Upper lobe of right lung (tissue), 1 donor: Measurements from ENCODE around the gene DNAAF1. TPM values are rescaled to one million over a fixed set of nuclear protein-coding genes. Genes with fewer than 3 reads are reported as not detected.

Experiments used
- ATAC-seq: fragments of 200-7000 bp; cut with Tn5 transposase; one replicate; pipeline ENCODE4 v1.9.1; 2020; ENCODE audit warnings: mild to moderate bottlenecking, moderate library complexity
- DNase-seq: peaks from one replicate; pipeline ENCODE4 v3.0.0-alpha.2; 2020
- H3K27ac ChIP-seq: fragments of 200-600 bp; one replicate; pipeline ENCODE4 v1.8.0; 2022
- H3K27me3 ChIP-seq: fragments of 200-600 bp; one replicate; pipeline ENCODE4 v1.8.0; 2022; ENCODE audit warnings: mild to moderate bottlenecking
- H3K36me3 ChIP-seq: fragments of 200-600 bp; one replicate; pipeline ENCODE4 v1.8.0; 2022
- H3K4me1 ChIP-seq: fragments of 200-600 bp; one replicate; pipeline ENCODE4 v1.8.0; 2022
- H3K4me3 ChIP-seq: fragments of 200-600 bp; one replicate; pipeline ENCODE4 v1.8.0; 2022; ENCODE audit warnings: mild to moderate bottlenecking
- H3K9me3 ChIP-seq: fragments of 200-600 bp; one replicate; pipeline ENCODE4 v1.8.0; 2022
- intact Hi-C: fragments of 100-400 bp; cut with DNase I; formaldehyde crosslinking; loops from one replicate; pipeline ENCODE4 v1.11.0; 2022
- total RNA-seq: library from RNA; stranded (reverse); fragmentation: NEBNext Ultra II Directional; extraction: Animal tissue kit (Norgen Biotek cat#: 25700); gene quantifications from one replicate; pipeline ENCODE4 v1.2.1, GENCODE V29; 2021
- TF ChIP-seq, protein P1 (sequence below): fragments of 200-600 bp; IDR thresholded peaks from one replicate; pipeline ENCODE4 v1.8.0; 2022; ENCODE audit warnings: antibody characterized with exemption
- donor health status: DM: no; HTN: yes; CAD: no; lungs with severe emphysema.

DNAAF1 gene
- total RNA-seq, 1 donor from 2014 or later: 0.49 TPM

DNA sequence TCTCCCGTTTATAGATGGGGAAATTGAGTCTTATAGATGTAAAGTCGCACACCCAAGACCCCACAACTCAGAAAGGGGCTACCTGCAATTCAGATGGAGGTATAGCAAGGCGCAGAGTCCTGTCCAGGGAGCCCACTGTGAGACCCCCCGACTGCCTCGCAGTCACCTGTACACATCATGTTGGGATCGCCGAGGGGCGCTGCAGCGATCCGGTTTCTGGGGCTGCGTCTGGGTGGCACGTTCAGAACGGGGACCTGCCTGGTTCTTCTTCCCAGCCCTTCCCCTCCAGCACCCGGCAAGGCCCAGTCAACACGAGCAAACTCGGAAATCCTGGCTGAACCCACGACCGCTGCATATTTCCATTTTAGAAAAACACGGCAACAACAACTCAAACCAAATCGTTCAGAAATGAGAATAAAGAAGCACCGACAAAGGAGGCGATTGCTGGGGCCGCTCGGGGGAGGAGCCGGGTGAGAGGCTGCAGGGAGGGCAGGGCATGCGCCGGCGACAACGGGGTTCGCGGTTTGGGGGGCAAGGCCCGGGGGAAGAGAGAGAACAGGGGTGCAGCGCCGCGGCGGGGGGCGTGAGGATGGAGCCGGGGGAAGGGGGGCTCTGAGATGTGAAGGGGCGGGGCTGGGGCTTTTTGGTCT lies 774 bp upstream of the DNAAF1 start:
- Histone ChIP-seq H3K27ac (peak overlapping the region; percentile 66), H3K4me1 (peaks cover 5% of the 10 kb centered on the region), H3K36me3 (no peaks in the 10 kb centered on the region), H3K4me3 (peak overlapping the region; percentile 86), H3K27me3 (no peaks in the 10 kb centered on the region), H3K9me3 (no peaks in the 10 kb centered on the region)
- intact Hi-C loops: no loop called here
- TF ChIP-seq, protein P1, sequence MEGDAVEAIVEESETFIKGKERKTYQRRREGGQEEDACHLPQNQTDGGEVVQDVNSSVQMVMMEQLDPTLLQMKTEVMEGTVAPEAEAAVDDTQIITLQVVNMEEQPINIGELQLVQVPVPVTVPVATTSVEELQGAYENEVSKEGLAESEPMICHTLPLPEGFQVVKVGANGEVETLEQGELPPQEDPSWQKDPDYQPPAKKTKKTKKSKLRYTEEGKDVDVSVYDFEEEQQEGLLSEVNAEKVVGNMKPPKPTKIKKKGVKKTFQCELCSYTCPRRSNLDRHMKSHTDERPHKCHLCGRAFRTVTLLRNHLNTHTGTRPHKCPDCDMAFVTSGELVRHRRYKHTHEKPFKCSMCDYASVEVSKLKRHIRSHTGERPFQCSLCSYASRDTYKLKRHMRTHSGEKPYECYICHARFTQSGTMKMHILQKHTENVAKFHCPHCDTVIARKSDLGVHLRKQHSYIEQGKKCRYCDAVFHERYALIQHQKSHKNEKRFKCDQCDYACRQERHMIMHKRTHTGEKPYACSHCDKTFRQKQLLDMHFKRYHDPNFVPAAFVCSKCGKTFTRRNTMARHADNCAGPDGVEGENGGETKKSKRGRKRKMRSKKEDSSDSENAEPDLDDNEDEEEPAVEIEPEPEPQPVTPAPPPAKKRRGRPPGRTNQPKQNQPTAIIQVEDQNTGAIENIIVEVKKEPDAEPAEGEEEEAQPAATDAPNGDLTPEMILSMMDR: no peak
- ATAC-seq (peak; percentile 48), DNase-seq (peak; percentile 76)

DNA sequence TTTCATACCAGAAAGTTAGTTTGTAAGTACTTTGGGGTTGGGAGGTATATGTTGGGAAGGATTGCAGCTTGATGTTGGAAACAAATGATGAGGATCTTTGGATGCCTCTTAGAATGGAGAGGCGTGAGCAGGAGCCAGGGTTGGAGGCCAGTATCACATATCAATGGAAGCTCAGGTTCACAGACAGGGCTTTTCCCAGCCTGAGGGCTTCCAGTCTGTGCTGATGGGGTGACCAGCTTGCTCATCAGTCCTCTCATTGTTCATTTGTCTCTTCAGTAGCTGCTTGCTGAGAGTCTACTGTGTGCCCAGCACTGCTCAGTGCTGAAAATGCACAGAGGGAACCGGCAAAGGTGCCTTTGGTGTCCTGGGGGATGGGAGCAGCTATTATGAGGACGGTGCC lies 5.8 kb downstream of the DNAAF1 start:
- no peak overlapping the region for H3K27ac ChIP-seq
- H3K36me3 ChIP-seq: no peaks in the 10 kb centered on the region
- DNase-seq (peak; percentile 6), ATAC-seq (no peak)
- TF ChIP-seq, protein P1: no peak
- H3K27me3 ChIP-seq: no peaks in the 10 kb centered on the region
- intact Hi-C loops: no loop called here
- H3K9me3 ChIP-seq: no peaks in the 10 kb centered on the region
- H3K4me1 ChIP-seq: no peaks in the 10 kb centered on the region
- H3K4me3 ChIP-seq: no peak overlapping the region

DNA sequence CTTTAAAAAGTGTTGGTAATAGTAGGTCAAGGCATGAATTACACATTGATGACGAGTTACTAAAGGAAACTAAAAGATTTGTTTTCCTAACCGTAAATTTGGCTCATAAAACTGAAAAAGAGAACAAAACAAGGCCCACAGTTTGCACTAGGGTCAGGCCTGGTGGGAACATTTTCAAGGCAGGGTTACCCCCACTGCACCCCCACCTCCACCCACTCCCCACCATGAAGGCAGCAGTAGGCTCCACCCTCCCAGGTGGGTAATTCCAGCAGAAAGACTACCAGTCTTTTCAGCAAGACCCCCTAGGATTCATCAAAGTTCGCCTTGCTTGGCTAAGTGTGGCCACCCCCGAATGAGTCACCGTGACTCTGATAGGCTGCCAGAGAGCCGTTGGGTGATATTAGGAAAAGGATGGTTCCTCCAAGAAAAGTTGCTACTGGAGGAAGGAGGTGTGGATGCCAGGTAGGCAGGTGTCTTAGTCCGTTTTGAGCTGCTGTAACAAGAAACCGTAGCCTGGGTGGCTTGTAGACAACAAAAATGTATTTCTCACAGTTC lies 8.6 kb downstream of the DNAAF1 start:
- H3K4me3 ChIP-seq: no peak overlapping the region
- TF ChIP-seq, protein P1: no peak
- H3K9me3 ChIP-seq: no peaks in the 10 kb centered on the region
- H3K36me3 ChIP-seq: no peaks in the 10 kb centered on the region
- H3K27ac ChIP-seq: no peak overlapping the region
- no peaks in the 10 kb centered on the region for H3K4me1 ChIP-seq
- intact Hi-C loops: no loop called here
- DNase-seq (peak; percentile 11), ATAC-seq (no peak)
- H3K27me3 ChIP-seq: peaks cover 5% of the 10 kb centered on the region

DNA sequence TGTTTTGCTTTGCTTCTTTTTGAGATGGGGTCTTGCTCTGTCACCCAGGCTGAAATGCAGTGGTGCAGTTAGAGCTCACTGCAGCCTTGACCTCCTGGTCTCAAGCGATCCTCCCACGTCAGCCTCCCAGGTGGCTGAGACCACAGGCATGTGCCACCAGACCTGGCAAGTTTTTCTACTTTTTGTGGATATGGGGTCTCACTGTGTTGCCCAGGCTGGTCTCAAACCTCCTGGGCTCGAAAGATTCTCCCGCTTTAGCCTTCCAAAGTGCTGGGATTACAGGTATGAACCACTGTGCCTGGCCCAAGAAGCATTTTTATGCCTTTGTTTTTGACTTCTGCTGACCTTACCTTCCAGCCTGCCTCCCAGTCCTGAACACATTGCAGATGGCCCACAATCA lies 10.1 kb downstream of the DNAAF1 start:
- H3K4me3 ChIP-seq: no peak overlapping the region
- intact Hi-C loops: no loop called here
- DNase-seq (peak; percentile 18), ATAC-seq (no peak)
- H3K36me3 ChIP-seq: no peaks in the 10 kb centered on the region
- H3K9me3 ChIP-seq: no peaks in the 10 kb centered on the region
- peaks cover 9% of the 10 kb centered on the region for H3K27me3 ChIP-seq
- H3K4me1 ChIP-seq: no peaks in the 10 kb centered on the region
- H3K27ac ChIP-seq: no peak overlapping the region
- TF ChIP-seq, protein P1: no peak

DNA sequence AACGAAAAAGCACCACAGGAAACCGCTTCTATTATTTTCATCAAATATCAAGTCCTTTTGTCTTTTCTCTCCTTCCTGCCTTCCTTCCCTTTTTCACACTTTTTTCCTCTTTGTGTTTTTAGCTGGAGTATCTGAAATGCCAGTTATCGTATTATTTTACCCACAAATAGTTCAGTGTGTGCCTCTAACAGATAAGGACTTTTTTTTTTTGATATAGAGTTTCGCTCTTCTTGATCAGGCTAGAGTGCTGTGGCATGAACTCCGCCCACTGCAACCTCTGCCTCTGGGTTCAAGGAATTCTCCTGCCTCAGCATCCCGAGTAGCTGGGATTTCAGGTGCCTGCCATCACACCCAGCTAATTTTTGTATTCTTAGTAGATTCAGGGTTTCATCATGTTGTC lies 10.7 kb downstream of the DNAAF1 start:
- no peaks in the 10 kb centered on the region for H3K36me3 ChIP-seq
- ATAC-seq (no peak), DNase-seq (peak; percentile 5)
- intact Hi-C loops: no loop called here
- H3K27ac ChIP-seq: no peak overlapping the region
- no peaks in the 10 kb centered on the region for H3K4me1 ChIP-seq
- H3K27me3 ChIP-seq: peaks cover 12% of the 10 kb centered on the region
- H3K9me3 ChIP-seq: no peaks in the 10 kb centered on the region
- TF ChIP-seq, protein P1: no peak
- no peak overlapping the region for H3K4me3 ChIP-seq
